BJ (cell line): ENCODE data around the gene ROBO3. TPM values are rescaled to one million over a fixed set of nuclear protein-coding genes. Genes with fewer than 3 reads are reported as not detected.

Experiments
- CTCF ChIA-PET: fragments of 350-600 bp; formaldehyde crosslinking; extraction: SDS; loops from one replicate; lab custom pipeline; 2021; ENCODE audit warnings: antibody characterized with exemption, inconsistent platforms; lab: Yijun Ruan, JAX
- POLR2A ChIA-PET: fragments of 300-600 bp; sonication (Branson Sonifier 250); formaldehyde crosslinking; extraction: SDS; loops from one replicate; lab custom pipeline; 2021; ENCODE audit warnings: antibody characterized with exemption; lab: Charles Lee
- DNase-seq: peaks from one replicate; pipeline ENCODE4 v3.0.0-alpha.2; 2011; ENCODE audit warnings: low read depth
- H3K27me3 ChIP-seq: 2 replicates; pipeline ENCODE4 v1.6.0; 2011; ENCODE audit warnings: low read length; ENCODE audit not compliant: control insufficient read depth, insufficient read depth
- H3K36me3 ChIP-seq: 2 replicates; pipeline ENCODE4 v1.5.1; 2011; ENCODE audit warnings: low read length; ENCODE audit not compliant: control insufficient read depth, insufficient read depth
- H3K4me3 ChIP-seq: 2 replicates; pipeline ENCODE4 v1.5.1; 2011; ENCODE audit warnings: low read depth, mild to moderate bottlenecking, control low read depth, low read length
- polyA plus RNA-seq: library from polyadenylated mRNA; depleted of rRNA; stranded (reverse); fragments of >200 nt; gene quantifications from 2 replicates; pipeline ENCODE4 v1.2.3, GENCODE V29; 2011
- TF ChIP-seq, protein P1 (sequence below): IDR thresholded peaks from 2 replicates; pipeline ENCODE4 v1.5.1; 2011; ENCODE audit warnings: low read depth, mild to moderate bottlenecking, control low read depth, inconsistent platforms, low read length, moderate library complexity; ENCODE audit not compliant: insufficient read depth

Gene ROBO3
- polyA plus RNA-seq, 1 experiment = 27.8 TPM

DNA sequence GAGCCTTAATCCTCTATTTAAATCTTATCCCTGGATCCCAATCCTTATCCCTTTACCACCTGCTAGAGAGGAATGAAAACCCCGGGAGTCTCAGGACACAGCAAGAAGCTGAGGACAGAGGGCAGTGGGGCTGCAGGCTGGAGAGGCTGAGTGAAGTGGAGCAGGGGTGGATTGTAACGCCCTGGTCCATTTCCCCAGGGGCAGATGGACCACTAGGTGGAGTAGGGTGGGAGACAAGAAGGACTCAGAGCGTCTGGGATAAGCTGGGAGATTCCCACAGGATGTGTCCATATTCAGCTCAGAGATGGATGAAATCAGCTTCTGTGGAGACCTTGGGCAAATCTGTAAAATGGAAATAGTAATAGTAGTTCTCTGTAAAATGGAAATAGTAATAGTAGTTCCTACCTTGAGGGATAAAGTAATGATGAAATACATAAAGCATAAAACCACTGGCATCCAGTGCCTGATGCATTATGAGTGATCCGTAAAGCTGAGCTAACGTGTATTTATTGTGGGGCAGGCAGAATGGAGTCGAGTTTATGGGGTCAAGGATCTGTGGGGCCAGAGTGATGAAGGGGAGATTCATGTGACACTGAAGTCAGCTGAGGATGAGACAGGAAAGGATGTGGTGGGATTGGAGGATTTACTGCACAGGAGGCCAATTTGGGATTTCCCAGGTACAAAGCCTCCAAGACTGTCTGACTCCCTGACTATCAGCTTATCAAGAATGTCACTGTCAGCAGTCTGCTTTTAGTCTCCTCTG is 34.3 kb downstream of the ROBO3 start:
- TF ChIP-seq, protein P1, sequence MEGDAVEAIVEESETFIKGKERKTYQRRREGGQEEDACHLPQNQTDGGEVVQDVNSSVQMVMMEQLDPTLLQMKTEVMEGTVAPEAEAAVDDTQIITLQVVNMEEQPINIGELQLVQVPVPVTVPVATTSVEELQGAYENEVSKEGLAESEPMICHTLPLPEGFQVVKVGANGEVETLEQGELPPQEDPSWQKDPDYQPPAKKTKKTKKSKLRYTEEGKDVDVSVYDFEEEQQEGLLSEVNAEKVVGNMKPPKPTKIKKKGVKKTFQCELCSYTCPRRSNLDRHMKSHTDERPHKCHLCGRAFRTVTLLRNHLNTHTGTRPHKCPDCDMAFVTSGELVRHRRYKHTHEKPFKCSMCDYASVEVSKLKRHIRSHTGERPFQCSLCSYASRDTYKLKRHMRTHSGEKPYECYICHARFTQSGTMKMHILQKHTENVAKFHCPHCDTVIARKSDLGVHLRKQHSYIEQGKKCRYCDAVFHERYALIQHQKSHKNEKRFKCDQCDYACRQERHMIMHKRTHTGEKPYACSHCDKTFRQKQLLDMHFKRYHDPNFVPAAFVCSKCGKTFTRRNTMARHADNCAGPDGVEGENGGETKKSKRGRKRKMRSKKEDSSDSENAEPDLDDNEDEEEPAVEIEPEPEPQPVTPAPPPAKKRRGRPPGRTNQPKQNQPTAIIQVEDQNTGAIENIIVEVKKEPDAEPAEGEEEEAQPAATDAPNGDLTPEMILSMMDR = peak; percentile 11; the same call in 1 of the 2 replicates
- ChIA-PET CTCF (interaction anchor here (0.6 to 3.2 kb wide), 5 partner anchors 9 to 76 kb away, joined by 3 to 12 read pairs (median 8); partner anchors contain the start of gene HEPN1), POLR2A (interaction anchor here (0.7 kb wide), 1 partner anchor 33 kb away, joined by 5 read pairs; no protein-coding TSS in a partner anchor)
- no peaks in the 10 kb centered on the region for H3K27me3 ChIP-seq
- DNase-seq = no peak
- H3K36me3 ChIP-seq = no peaks in the 10 kb centered on the region
- H3K4me3 ChIP-seq = no peak overlapping the region

DNA sequence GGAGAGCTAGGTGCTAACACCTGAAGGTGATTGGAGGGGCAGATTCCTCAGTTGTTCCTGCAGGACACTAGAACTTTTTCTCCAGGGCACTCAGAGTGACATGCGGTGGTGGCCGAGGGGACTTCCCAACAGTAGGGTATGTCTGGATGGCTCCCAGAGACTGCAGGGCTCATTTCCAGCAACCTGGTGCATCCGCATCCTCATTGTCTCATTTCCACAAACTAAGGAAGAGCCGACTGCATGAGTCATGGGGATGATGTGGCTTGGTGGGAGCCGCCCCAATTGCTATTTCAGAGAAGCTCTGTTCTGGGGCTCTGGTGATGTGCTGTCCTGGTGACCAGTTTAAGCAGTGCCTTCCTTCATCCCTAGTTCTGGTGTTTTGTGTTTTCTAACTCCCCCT is 35.2 kb downstream of the ROBO3 start:
- POLR2A ChIA-PET = no interaction called here
- CTCF ChIA-PET = interaction anchor here (0.7 to 3.2 kb wide), 7 partner anchors 8 to 34 kb away, joined by 3 to 12 read pairs (median 8); partner anchors contain the start of gene HEPN1

DNA sequence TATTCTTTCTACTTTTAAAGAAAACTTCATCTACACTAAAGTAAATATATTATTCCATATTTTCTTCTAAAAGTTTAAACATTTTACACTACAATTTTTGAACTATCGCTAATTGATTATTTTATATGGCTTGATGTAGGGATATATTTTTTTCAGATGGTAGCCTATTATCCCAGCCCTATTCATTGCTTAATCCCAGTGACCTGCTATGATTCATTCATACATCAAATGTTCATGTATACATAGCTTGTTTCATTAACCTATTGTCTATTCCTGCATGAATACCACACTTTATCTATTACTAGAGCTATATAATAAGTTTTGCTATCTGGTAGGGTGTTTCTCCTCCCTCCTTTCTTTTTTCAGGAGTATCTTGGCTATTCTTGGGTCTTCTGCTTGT is 37.4 kb downstream of the ROBO3 start:
- Histone ChIP-seq H3K27me3 (no peaks in the 10 kb centered on the region), H3K36me3 (no peaks in the 10 kb centered on the region), H3K4me3 (no peak overlapping the region)
- POLR2A ChIA-PET = no interaction called here
- TF ChIP-seq, protein P1 = no peak
- DNase-seq = no peak
- CTCF ChIA-PET = interaction anchor here (1.2 to 1.7 kb wide), 2 partner anchors 9 to 26 kb away, joined by 3 to 6 read pairs; no protein-coding TSS in a partner anchor

More for the DNA sequence above, 35.2 kb downstream of the ROBO3 start:
- DNase-seq = peak; percentile 73
- TF ChIP-seq, protein P1 = no peak
- Histone ChIP-seq H3K36me3 (no peaks in the 10 kb centered on the region), H3K27me3 (no peaks in the 10 kb centered on the region), H3K4me3 (no peak overlapping the region)

DNA sequence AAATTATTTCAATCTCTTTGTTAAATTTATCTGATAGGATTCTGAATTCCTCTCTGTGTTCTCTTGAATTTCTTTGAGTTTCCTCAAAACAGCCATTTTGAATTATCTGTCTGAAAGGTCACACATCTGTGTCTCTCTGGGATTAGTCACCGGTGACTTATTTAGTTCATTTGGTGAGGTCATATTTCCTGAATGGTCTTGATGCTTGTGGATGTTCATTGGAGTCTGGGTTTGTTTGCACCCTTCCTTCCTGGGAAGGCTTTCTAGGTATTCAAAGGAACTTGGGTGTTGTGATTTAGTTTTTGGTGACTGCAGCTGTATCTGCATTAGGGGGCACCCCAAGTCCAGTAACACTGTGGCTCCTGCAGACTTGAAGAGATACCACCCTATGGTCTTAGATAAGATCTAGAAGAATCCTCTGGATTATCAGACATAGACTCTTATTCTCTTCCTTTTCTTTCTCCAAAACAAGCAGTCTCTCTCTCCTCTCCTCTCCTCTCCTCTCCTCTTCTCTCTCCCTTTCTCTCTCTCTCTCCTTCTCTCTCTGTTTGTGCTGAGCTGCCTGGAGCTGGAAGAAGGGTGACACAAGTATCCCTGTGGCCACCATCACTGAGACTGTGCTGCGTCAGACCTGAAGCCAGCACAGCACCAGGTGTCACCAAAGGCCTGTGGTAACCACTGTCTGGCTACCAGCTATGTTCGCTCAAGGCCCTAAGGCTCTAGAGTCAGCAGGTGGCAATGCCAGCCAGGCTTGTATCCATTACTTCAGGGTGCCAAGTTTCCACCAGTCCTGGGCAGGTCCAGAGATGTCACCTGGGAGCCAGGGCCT is 50.5 kb downstream of the ROBO3 start:
- TF ChIP-seq, protein P1 = no peak

DNA sequence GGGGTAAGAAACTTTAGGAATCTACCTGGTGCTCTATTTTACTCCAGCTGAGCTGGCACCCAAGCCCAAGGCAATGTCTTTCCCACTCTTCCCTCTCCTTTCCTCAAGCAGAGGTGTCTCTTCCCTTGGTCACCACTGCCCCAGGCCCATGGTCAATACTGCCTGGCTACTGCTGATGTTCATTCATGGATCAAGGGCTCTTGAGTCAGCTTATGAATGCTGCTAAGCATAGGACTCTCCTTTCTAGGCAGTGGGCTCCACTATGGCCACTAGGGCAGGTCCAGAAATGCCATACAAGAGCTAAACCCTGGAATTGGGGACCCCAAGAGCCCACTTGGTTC is 51.1 kb downstream of the ROBO3 start:
- no peak overlapping the region for H3K4me3 ChIP-seq
- TF ChIP-seq, protein P1 = no peak
- no peaks in the 10 kb centered on the region for H3K27me3 ChIP-seq
- DNase-seq = no peak
- CTCF ChIA-PET = interaction anchor here (0.7 to 2.0 kb wide), 3 partner anchors 16 to 40 kb away, joined by 3 to 8 read pairs (median 3); no protein-coding TSS in a partner anchor
- POLR2A ChIA-PET = no interaction called here
- H3K36me3 ChIP-seq = no peaks in the 10 kb centered on the region

More for the DNA sequence above, 50.5 kb downstream of the ROBO3 start:
- no peaks in the 10 kb centered on the region for H3K36me3 ChIP-seq
- H3K27me3 ChIP-seq = no peaks in the 10 kb centered on the region
- ChIA-PET POLR2A (no interaction called here), CTCF (interaction anchor here (0.7 to 2.0 kb wide), 3 partner anchors 15 to 39 kb away, joined by 3 to 8 read pairs (median 3); no protein-coding TSS in a partner anchor)
- H3K4me3 ChIP-seq = no peak overlapping the region
- DNase-seq = no peak
